ENCODE results near the gene SKI.

The SKI gene

GRCh38 chr1:2209400-2210083 is 18.6 kb upstream of the SKI start:
- DNase-seq (ENCODE audit: low spot score): no peak

GRCh38 chr1:2210084-2210653 is 17.9 kb upstream of the SKI start:
- no peak for DNase-seq (ENCODE audit: low spot score)

GRCh38 chr1:2210786-2211185 is 17.3 kb upstream of the SKI start:
- no peak for DNase-seq (ENCODE audit: low spot score)

GRCh38 chr1:2212274-2212531 is 15.9 kb upstream of the SKI start:
- no peak for DNase-seq (ENCODE audit: low spot score)

- DNase-seq (ENCODE audit: low spot score): peak; percentile 87
Measured at GRCh38 chr1:2212532-2213491, 15.3 kb upstream of the SKI start.

GRCh38 chr1:2213576-2214505 is 14.3 kb upstream of the SKI start:
- no peak for DNase-seq (ENCODE audit: low spot score)

- no peak for DNase-seq (ENCODE audit: low spot score)
Measured at GRCh38 chr1:2214541-2215241, 13.4 kb upstream of the SKI start.

GRCh38 chr1:2215329-2215728 is 12.8 kb upstream of the SKI start:
- DNase-seq (ENCODE audit: low spot score): no peak

GRCh38 chr1:2215909-2216766 is 12.0 kb upstream of the SKI start:
- DNase-seq (ENCODE audit: low spot score): no peak

GRCh38 chr1:2216767-2217058 is 11.4 kb upstream of the SKI start:
- DNase-seq (ENCODE audit: low spot score): no peak

GRCh38 chr1:2221271-2221670 is 6.8 kb upstream of the SKI start:
- DNase-seq (ENCODE audit: low spot score): no peak

- DNase-seq (ENCODE audit: low spot score): no peak
Measured at GRCh38 chr1:2224170-2224584, 3.9 kb upstream of the SKI start.

- no peak for DNase-seq (ENCODE audit: low spot score)
Measured at GRCh38 chr1:2224631-2225428, 3.3 kb upstream of the SKI start.

GRCh38 chr1:2226525-2227345 is 1.4 kb upstream of the SKI start:
- no peak for DNase-seq (ENCODE audit: low spot score)

GRCh38 chr1:2227346-2228156 is 568 bp upstream of the SKI start:
- DNase-seq (ENCODE audit: low spot score): peak; percentile 96

- DNase-seq (ENCODE audit: low spot score): no peak
Measured at GRCh38 chr1:2228694-2229036, 546 bp downstream of the SKI start.

GRCh38 chr1:2229037-2229864 is 1.1 kb downstream of the SKI start:
- peak; percentile 58 for DNase-seq (ENCODE audit: low spot score)

All from CD4-positive, alpha-beta T cell treated with Interleukin-2 at 100 ng/mL for 4 hours (primary cell).